Measurements from ENCODE around the gene TRIP6.
A peak's percentile ranks its signal among the peaks of the same experiment; 100 is the strongest.

The TRIP6 gene

GRCh38 chr7:100896732-100897608 is 29.8 kb downstream of the TRIP6 start (continued):
- TF ChIP-seq PATZ1 (tag by site-specific recombination; IDR thresholded peaks at IDR 0.05), result peak; percentile 68
- no peak for TF ChIP-seq ZNF843 (tag by site-specific recombination; IDR thresholded peaks at IDR 0.05)
- no peak for TF ChIP-seq ZNF239 (tag by site-specific recombination; IDR thresholded peaks at IDR 0.05)
- peak; percentile 56; the same call in 1 of the 2 replicates for TF ChIP-seq SP2 (tag by site-specific recombination; IDR thresholded peaks at IDR 0.05)
- peak; percentile 51 for TF ChIP-seq ZFHX2 (tag by site-specific recombination; conservative IDR thresholded peaks at IDR 0.05)
- TF ChIP-seq ZBTB1 (tag by site-specific recombination; IDR thresholded peaks at IDR 0.05), result 0 out of 2 replicates have a peak, but pooled peaks have one; percentile 30
- TF ChIP-seq SP7 (tag by site-specific recombination; IDR thresholded peaks at IDR 0.05), result peak; percentile 16; the same call in 1 of the 2 replicates
- TF ChIP-seq ZBTB48 (tag by site-specific recombination; IDR thresholded peaks at IDR 0.05), result peak; percentile 90
- TF ChIP-seq KLF17 (tag by site-specific recombination; IDR thresholded peaks at IDR 0.05), result peak; percentile 80
- TF ChIP-seq PRDM6 (tag by site-specific recombination; IDR thresholded peaks at IDR 0.05), result no peak
- TF ChIP-seq ZNF335 (tag by site-specific recombination; conservative IDR thresholded peaks at IDR 0.05), result peak; percentile 32; the same call in 1 of the 2 replicates
- peak; percentile 23 for TF ChIP-seq ZNF341 (tag by site-specific recombination; IDR thresholded peaks at IDR 0.05; ENCODE audit: low read depth)
- TF ChIP-seq GLIS2 (tag by site-specific recombination; IDR thresholded peaks at IDR 0.05), result peak; percentile 82; the same call in 1 of the 2 replicates
- no peak for TF ChIP-seq GLIS1 (tag by site-specific recombination; IDR thresholded peaks at IDR 0.05)
- TF ChIP-seq ZNF16 (tag by site-specific recombination; IDR thresholded peaks at IDR 0.05; ENCODE audit: low read depth), result no peak
- TF ChIP-seq TRIM28 (IDR thresholded peaks at IDR 0.05; ENCODE audit: borderline replicate concordance, low read length), result no peak
- no peak for TF ChIP-seq PRDM10 (tag by site-specific recombination; IDR thresholded peaks at IDR 0.05)
- TF ChIP-seq ZSCAN16 (tag by site-specific recombination; IDR thresholded peaks at IDR 0.05), result no peak
- TF ChIP-seq ZNF354C (tag by site-specific recombination; IDR thresholded peaks at IDR 0.05; ENCODE audit: borderline replicate concordance, low read depth), result no peak
- no peak for TF ChIP-seq ZNF223 (tag by site-specific recombination; IDR thresholded peaks at IDR 0.05)
- TF ChIP-seq BCL6B (tag by site-specific recombination; IDR thresholded peaks at IDR 0.05), result 0 out of 2 replicates have a peak, but pooled peaks have one; percentile 9
- peak; percentile 20; the same call in 1 of the 2 replicates for TF ChIP-seq ZSCAN30 (tag by site-specific recombination; IDR thresholded peaks at IDR 0.05)
- peak; percentile 54; the same call in 1 of the 2 replicates for TF ChIP-seq ZEB2 (tag by site-specific recombination; IDR thresholded peaks at IDR 0.05)
- 0 out of 2 replicates have a peak, but pooled peaks have one; percentile 30 for TF ChIP-seq GLI4 (tag by site-specific recombination; IDR thresholded peaks at IDR 0.05)
- peak; percentile 41; the same call in 1 of the 2 replicates for TF ChIP-seq ZNF629 (tag by site-specific recombination; IDR thresholded peaks at IDR 0.05)
- peak; percentile 38; the same call in 1 of the 2 replicates for TF ChIP-seq ZNF660 (tag by site-specific recombination; IDR thresholded peaks at IDR 0.05)
- no peak for TF ChIP-seq ZNF560 (tag by site-specific recombination; IDR thresholded peaks at IDR 0.05; ENCODE audit: borderline replicate concordance)
